GM18505 (cell line): Measurements from ENCODE around the gene BZW1.

Experiments
- ATAC-seq: cut with Tn5 transposase; IDR thresholded peaks from one replicate; pipeline ENCODE4 v1.9.1; 2021; ENCODE audit not compliant: unreplicated experiment
- POLR2A ChIP-seq: IDR thresholded peaks from 4 replicates; pipeline ENCODE4 v1.6.1; 2011; ENCODE audit warnings: borderline replicate concordance; ENCODE audit not compliant: insufficient read depth, insufficient read length; ENCODE audit errors: extremely low read depth

BZW1 gene

DNA sequence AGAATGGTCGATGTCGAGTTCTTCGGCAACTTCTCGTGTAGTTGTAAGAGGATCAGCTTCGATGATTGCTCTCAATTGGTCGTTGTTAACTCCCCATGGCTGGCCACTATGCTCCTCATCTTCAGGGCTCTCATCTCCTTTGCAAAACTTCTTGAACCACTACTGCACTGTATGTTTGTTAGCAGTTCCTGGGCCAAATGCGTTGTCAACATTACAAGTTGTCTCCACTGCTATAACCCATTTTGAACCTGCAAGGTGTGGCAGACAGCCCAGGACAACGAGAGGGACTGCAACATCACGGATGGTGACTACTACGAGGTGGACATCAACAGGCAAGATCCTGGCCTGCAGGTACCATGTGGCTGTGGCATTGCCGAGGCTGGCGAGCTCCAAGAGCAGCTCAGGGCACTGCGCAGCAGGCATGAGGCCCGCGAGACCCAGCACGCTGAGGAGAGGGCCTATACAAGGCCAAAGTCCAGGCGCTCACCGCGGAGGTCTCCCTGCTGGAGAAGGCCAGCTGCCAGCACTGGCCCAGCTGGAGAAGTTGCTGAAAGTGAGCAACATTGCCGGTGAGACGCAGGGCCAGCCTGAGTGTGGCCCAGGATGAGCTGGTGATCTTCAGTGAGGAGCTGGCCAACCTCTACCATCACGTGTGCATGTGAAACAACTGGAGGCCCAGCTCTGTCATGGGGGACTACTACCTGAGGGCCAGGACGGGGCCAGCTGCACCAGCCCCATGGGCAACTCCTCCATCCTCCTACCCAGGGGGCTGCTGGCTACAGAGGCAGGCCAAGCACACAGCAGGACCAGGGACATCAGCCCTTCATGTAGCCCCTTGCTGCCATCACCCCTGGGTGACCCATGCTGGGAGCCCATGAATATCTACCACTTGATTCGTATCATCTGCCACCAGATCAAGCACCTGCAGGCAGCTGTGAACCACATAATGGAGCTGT, 32.6 kb downstream of the BZW1 start:
- TF ChIP-seq POLR2A, result no peak
- no peak for ATAC-seq

DNA sequence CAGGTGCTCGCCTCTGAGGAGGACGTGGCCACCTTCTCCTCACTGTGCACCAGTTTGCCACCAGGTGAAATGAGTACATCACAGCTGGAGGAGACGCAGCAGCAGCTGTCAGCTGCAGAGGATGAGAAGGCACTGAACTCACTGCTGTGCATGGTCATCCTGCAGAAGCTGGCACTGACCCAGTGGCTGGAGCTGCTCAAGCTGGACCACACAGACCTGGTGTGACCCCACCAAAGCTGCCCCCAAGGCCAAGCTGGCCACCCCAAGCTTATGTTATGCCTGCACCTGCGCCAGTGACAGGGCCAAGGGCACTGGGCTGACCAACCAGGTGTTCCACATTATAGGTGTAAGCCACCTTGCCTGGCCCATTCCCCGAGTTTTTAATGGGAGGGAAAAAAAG, 33.5 kb downstream of the BZW1 start:
- ATAC-seq, result no peak
- TF ChIP-seq POLR2A, result no peak

DNA sequence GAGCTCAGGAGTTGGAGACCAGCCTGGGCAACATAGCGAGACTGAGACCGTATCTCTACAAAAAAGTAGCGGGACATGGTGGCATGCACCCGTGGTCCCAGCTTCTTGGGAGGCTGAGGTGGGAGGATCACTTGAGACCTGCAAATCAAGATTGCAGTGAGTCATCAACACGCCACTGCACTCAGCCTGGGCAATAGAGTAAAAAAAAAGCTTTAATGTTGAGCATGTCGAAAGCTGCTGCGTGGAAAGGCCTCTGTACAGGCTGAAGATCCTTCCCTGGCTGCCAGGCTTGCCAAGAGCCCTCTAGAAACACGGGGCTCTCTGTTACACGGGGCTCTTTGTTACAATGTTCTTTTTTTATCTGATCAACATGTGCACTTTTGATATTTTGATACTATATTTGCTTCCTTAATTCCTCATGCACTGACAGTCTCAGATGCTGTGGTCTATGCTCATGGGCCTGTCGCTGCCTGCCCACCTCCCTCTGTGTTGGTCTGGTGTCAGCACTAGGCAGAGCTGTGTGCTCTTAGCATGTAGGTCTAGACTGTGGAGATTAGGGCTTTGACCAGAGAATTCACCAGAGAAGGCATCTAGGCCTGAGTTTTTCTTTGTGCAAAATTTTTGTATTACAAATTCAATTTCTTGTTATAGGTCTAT, 34.1 kb downstream of the BZW1 start:
- TF ChIP-seq POLR2A, result no peak

DNA sequence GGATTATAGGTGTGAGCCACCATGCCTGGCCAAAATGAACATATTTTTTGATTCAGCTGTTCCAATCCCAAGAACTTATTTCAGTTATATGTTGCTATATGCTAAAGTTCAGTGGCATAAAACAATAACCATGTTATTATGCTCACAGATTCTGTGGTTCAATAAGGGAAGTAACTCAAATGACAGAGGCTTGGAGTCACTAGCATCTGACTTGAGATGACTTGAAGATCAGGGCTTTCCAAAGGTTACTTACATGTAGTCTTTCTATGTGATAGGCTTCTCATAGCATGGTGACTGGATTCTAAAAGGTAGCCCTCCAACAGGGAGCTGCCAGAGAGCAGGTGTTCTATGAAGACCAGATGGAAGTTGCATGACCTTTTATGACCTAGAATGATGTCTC, 35.6 kb downstream of the BZW1 start:
- no peak for TF ChIP-seq POLR2A
- no peak for ATAC-seq

More for the DNA sequence above, 34.1 kb downstream of the BZW1 start:
- no peak for ATAC-seq

DNA sequence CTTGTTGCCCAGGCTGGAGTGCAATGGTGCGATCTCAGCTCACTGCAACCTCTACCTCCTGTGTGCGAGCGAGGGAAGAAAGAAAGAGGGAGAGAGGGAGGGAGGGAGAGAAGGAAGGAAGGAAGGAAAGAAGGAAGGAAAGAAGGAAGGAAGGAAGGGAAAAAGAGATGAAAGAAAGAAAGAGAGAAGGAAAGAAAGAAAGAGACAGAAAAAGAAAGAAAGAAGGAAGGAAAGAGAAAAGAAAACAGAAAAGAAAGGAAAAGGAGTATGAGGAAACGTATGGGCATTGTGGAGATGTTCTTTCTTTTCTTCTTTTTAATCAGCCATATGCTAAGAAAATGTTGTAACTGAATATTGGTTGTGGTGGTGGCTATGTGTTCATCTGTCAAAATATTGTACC, 36.2 kb downstream of the BZW1 start:
- no peak for TF ChIP-seq POLR2A
- ATAC-seq, result no peak

DNA sequence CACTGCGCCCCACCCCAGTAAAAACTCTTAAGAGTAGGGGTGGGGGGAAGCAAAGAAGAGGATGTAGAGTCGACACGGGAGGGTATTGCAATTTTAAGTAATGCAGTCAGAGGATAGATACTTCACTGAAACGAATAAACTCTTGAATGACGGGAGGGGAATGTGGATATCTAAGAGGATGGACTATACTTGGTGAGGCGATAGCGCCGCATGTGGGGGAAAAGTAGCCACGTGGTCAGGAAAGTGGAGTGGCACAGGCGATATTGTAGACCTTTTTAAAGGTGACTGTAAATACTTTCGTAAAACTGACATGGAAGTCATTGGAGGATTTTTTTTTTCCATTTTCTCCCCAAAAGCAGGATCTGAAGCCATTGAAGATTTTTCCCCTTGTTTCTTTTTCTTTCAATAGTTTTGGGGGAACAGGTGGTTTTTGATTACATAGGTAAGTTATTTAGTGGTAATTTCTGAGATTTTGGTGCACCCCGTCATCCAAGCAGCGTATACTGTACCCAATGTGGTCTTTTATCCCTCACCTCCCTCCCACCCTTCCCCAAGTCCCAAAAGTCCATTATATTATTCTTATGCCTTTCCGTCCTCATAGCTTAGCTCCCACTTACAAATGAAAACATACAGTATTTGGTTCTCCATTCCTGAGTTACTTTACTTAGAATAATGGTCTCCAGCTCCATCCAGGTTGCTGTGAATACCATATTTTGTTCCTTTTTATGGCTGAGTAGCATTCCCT, 39.0 kb downstream of the BZW1 start:
- TF ChIP-seq POLR2A, result no peak
- ATAC-seq, result no peak

DNA sequence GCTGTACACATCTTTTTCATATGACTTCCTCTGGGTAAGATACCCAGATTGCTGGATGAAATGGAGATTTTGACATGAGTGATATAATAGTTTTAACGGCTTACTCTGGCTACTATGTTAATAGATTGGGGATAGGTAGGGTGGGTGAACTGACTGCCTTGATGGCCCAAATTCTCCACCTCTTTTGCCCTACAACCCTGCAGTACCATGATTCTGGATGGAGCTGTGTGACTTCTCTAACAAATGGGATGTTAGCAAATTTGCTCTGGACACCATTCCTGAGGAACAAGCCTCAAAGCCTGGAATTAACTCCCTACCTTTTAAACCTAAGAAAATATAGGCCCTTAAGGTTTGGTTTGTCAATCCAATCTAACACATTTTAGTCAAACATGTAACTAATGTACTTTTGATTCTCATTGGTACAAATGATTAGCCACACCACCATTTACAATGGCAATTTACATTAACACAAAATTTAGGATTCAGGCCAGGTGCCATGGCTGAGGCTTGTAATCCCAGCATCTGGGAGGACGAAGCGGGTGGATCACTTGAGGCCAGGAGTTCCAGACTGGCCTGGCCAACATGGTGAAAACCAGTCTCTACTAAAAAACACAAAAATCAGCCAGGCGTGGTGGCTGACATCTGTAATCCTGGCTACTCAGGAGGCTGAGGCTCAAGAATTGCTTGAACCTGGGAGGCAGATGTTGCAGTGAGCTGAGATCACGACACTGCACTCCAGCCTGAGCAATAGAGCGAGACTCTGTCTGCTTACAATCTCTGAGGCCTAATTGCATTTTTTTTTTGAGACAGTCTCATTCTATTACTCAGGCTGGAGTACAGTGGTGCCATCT, 39.9 kb downstream of the BZW1 start:
- no peak for TF ChIP-seq POLR2A
- ATAC-seq, result no peak

DNA sequence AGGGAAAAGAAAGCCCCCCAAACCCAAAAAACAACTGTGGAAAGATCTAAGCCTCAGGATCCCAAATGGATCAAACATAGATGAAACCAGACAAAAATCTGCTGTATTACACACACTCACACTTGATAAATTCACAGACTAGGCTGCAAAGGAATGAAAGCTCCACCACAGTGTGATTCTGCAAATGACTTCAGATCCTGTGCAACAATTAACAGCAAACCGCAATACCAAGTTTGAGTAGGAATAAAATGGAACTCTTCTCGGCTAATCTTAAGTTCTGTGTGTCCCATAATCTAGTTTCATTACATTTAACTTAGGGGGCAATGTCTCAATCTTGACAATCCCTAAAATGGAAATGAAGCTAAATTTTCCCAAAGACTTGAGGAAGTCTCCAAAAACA, 40.9 kb downstream of the BZW1 start:
- no peak for TF ChIP-seq POLR2A
- no peak for ATAC-seq

DNA sequence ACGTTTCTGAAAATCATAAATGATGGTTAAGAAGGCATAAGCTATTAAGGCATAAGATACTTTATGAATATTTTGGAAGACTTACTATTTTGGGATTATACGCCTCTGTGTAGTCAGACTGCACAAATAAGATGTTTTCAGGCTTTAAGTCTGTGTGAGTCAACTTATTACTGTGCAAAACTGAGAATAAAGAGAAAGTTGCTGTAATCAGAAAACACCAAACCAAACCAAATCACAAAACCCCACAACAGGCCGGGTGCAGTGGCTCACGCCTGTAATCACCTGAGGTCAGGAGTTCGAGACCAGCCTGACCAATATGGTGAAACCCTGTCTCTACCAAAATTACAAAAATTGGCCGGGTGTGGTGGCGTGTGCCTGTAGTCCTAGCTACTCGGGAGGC, 45.1 kb downstream of the BZW1 start:
- TF ChIP-seq POLR2A, result no peak
- ATAC-seq, result no peak

DNA sequence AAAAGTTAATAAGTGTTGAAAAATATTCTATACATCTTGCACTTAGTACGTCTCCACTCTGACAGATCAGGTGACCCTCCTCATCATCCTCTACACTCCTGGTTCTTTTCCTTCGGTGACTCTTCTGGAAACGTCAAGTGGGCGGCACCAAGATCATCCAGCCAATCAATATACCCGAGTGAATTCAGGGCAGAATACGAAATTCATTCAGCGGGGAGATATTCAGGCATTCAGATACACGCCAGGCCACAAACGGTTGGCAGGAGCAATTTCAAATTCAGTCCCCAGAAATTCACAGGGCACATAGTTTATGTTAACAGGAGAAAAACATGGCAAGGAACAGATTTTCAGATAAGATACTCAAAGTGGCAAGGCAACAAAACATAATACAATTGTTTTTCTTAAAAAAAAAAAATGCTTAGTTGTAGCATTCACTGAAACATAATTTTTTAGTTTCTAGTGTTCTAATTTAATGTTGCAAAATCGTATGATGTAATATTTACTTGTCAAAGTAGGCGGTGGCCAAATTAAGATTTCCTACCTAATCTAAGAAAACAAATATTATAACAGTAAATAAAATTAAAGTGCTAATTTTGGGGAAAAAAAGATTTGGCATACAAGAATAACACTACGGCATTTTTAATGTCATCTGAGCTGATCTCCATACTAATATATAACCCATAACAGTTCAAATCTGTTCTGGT, 48.5 kb downstream of the BZW1 start:
- no peak for TF ChIP-seq POLR2A

DNA sequence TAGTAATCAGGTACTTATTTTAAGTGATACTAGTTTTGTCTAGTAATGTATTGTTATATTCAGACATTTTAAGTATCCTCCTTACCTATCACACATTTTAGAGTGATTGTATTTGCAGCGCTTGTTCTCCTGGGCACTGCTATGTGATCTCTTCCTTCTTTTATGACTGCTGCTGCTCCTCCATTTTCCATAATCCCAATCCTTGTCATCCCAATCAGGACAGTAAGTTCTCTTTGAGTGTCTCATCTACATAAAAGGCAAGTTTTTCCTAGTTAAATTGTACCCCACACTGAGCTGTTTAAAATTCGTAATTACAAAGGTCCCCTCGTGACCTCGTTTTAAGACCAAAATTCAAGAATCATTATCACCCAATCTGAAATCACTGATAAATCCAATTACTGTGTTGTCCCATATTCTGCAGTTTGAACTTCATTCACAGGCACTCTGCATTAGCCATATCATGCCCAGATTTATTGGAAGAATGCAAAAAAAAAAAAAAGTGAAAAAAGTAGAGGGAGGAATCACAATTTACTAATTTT, 50.0 kb downstream of the BZW1 start:
- TF ChIP-seq POLR2A, result no peak
- ATAC-seq, result no peak

More for the DNA sequence above, 48.5 kb downstream of the BZW1 start:
- ATAC-seq, result no peak

DNA sequence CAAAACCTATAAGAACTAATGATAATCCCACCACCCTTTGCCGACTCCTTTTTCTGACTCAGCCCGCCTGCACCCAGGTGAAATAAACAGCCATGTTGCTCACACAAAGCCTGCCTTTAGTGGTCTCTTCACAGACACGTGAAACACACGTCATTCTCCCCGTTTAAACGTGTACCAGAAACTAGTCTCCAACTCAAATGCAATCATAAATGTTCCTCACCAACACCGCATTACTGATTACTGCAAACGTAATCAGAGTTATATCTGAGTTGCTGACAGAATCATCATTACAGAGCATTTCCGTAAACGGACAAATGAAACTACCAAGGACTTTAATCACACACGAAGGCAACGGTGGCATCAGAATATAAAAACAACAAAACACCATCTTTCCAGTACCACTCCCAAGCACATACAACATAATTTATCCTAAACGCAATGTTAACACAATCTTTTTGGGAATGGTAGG, 50.9 kb downstream of the BZW1 start:
- ATAC-seq, result no peak
- no peak for TF ChIP-seq POLR2A
